ENCODE measurements around the gene NEK8.

DNA sequence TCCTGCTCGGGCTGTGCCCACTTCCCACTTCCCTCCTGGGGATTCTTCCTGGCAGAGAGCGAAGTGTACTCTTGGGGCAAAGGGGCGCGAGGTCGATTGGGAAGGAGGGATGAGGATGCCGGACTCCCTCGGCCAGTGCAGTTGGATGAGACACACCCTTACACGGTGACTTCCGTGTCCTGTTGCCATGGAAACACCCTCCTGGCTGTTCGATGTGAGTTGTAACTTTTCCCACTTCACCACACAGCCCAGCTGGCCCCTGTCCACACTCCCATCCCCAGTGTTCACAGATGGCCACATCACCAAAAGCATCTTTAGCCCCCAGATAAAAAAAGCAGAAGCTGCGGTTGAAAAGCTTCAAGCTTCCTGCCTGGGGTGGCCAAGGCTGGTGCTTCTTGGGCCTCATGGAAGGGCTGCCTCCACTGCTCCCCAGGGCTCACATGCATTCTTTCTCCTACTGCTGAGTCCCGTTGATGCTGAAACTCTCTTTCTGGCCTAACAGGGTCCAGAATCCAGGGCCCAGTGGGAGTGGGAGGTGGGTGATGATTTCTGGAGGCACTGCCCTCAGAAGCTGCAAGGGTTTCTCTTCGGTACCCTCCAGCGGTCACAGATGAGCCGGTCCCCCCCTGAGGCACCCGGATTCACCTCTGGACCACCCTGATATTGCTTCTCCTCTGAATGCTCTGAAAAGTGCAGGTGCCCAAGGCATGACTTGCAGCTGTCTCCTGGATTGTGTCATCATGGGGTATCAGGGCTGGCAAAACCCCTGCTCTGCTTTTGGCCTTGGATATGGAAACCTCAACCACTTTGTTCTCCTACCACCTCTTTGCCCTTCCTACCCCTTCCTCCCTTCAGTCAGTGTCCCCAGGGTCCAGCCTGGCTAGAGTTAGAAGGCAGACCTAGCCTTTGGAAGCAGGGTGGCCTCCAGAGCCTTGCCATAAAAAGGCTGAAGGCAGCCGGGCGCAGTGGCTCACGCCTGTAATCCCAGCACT lies 13.1 kb downstream of the NEK8 start:
- TF ChIP-seq POLR2AphosphoS5 (IDR thresholded peaks at IDR 0.05; ENCODE audit: low read depth, low read length) = no peak
- no peak for TF ChIP-seq SIN3A (IDR thresholded peaks at IDR 0.05; ENCODE audit: borderline replicate concordance, insufficient read depth, low read length)
- TF ChIP-seq, protein P1, sequence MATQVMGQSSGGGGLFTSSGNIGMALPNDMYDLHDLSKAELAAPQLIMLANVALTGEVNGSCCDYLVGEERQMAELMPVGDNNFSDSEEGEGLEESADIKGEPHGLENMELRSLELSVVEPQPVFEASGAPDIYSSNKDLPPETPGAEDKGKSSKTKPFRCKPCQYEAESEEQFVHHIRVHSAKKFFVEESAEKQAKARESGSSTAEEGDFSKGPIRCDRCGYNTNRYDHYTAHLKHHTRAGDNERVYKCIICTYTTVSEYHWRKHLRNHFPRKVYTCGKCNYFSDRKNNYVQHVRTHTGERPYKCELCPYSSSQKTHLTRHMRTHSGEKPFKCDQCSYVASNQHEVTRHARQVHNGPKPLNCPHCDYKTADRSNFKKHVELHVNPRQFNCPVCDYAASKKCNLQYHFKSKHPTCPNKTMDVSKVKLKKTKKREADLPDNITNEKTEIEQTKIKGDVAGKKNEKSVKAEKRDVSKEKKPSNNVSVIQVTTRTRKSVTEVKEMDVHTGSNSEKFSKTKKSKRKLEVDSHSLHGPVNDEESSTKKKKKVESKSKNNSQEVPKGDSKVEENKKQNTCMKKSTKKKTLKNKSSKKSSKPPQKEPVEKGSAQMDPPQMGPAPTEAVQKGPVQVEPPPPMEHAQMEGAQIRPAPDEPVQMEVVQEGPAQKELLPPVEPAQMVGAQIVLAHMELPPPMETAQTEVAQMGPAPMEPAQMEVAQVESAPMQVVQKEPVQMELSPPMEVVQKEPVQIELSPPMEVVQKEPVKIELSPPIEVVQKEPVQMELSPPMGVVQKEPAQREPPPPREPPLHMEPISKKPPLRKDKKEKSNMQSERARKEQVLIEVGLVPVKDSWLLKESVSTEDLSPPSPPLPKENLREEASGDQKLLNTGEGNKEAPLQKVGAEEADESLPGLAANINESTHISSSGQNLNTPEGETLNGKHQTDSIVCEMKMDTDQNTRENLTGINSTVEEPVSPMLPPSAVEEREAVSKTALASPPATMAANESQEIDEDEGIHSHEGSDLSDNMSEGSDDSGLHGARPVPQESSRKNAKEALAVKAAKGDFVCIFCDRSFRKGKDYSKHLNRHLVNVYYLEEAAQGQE (IDR thresholded peaks at IDR 0.05; ENCODE audit: insufficient read depth in 1 of 2, low read depth in 2 of 2, low read length in 2 of 2) = no peak

Measured in PFSK-1 (cell line).